ENCODE data around the gene KBTBD13.

- no peak for TF ChIP-seq EP300 (IDR thresholded peaks at IDR 0.05)
- TF ChIP-seq POLR2AphosphoS5 (IDR thresholded peaks at IDR 0.05): no peak
- no peak for TF ChIP-seq CTCF (IDR thresholded peaks at IDR 0.05)
- no peak for TF ChIP-seq POLR2A (IDR thresholded peaks at IDR 0.05)
These were observed 890 bp downstream of the KBTBD13 start for GRCh38 chr15:65077291-65077980.
